HUDEP-2 (cell line): Measurements from ENCODE around the gene COPE.

Experiments
- DNase-seq, 76 experiments: peaks; one replicate each; lab custom pipeline; 2025; ENCODE audit not compliant: unreplicated experiment in 76 of 76; lab: John Stamatoyannopoulos, UW

COPE gene

DNA sequence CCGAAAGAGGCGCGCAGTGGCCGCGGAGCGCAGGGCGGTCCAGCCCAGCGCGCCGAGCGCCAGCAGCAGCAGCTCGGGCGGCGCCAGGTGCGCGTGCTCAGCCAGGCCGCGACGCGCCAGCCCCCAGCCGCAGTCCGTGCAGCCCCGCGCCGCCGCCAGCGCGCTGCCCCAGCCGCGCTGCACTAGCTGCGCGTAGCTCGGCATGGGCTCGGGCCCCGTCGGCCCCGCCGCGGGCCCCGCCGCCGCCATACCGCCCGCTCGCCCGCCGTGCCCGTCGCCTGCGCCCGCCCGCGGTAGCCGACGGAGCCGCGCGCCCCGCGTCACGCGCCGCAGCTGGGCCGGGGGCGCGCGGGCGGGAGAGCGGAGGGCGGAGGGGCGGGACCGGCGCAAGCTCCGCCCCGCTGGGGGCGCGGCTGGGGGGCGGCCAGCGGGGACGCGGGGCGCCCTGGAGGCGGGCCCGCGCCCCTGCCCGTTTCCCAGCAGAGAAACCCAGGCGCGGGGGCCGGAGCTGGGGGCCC, 23.3 kb downstream of the COPE start, which contains the start of gene CERS1:
Gene CERS1, minus strand, starts transcription at position 335 of the 518 bp plus-strand sequence. Its CDS starts 86 bp downstream, at position 249.
- DNase-seq, result no peak

DNA sequence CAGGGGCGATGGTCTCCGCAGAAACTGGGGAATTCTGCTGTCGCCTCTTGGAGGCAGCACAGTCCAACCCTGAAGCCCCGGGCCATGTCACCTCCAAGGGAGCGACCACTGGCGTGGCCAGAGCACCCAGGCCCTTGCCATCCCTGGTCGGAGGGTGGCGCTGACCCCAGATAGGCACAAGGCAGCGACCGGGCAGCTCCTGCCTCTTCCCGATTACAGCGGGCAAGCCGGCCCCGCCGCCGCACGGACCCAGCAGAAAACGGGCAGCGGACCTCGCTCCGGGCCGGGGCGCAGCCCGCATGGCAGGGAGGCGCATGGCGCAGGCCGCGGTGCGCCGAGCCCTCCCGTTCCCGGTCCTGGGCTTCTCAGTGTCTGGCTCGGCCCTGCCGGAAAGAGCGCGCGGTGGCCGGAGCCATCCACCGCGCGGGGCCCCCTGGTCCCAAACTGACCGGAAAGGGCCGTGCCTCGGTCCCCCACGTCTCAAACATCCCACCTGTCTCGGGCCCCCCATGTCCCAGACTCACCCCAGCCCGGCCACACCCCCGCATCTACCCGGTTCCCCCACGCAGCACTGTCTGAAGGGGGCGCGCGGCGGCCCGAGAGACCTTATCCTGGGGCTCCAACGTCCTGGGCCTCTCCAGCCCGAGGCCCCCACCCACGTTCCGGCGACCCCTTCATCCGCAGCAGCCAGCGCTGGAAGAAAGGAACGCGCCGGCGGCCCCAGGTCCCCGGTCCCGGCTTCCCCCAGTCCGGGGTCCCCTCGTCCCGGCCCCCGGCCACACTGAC, 24.0 kb downstream of the COPE start:
- peak in 51 of 76 experiments; percentile 10 to 67 (median 42) for DNase-seq

DNA sequence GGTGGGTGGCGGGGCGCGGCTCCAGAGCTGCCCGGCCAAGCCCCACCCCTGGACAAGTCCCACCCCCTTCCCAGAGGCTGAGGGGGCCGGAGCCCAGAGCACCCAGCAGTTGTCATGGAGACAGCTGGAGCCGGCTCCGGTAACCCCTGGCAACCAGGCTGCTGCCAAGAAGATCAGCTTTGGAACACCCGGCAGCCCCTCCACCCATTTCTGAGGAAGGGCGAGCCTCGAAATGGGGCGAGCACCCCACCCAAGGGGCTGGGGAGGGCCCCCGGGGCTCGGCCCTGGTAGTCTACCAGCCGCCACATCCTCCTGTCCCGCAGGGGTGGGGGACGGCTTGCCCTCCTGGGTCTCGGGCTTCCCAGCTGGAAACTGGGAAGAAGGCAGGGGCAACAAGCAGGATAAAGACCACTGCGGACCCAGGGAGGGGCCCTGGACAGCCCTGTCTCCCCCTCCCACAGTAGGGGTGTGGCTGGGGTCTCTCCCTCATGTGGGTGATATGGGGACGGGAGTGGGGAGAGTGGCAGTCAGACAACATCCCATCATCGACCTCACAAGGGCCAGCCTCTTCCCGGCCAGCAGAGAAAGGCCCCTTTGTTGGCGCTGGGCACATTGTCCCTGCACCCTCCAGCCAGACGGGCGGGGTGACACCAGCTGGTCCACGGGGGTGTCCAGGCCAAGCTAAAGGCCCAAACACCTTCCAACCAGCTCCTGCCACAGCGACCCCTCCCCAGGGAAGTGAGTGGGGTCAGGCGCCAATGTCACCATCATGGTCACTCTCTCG, 24.7 kb downstream of the COPE start:
- DNase-seq, result peak in 26 of 76 experiments; percentile 6 to 50 (median 21)

DNA sequence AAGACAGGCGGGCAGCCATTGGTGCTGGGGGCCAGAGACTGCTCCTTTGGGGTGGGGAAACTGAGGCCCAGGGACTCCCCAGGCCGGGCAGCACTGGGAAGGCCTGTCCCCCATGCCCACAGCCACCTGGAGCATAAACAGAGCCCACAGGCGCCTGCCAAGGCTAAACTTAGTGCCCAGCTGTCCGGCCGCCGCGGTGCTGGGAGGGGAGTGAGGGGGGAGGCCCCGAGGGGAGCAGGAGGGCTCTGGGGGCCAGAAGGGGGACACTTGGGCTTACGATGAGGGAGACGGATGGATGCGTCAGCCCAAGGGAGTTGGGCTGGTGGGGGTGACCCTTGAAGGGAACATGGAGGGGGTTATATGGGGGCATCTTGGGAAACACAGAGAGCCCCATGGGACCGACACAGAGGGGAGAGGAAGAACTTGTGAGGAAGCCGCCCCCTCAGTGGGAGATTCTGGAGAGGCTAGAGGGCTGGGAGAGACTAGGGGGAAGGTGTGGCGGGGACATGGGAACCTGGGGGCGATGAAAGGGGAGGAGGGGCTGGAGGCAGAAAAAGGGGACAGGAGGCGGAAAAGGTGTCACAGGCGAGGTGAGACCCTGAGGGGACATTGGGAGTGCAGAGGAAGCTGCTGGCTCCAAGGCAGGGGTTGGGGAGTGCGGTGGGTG, 25.5 kb downstream of the COPE start:
- no peak for DNase-seq

DNA sequence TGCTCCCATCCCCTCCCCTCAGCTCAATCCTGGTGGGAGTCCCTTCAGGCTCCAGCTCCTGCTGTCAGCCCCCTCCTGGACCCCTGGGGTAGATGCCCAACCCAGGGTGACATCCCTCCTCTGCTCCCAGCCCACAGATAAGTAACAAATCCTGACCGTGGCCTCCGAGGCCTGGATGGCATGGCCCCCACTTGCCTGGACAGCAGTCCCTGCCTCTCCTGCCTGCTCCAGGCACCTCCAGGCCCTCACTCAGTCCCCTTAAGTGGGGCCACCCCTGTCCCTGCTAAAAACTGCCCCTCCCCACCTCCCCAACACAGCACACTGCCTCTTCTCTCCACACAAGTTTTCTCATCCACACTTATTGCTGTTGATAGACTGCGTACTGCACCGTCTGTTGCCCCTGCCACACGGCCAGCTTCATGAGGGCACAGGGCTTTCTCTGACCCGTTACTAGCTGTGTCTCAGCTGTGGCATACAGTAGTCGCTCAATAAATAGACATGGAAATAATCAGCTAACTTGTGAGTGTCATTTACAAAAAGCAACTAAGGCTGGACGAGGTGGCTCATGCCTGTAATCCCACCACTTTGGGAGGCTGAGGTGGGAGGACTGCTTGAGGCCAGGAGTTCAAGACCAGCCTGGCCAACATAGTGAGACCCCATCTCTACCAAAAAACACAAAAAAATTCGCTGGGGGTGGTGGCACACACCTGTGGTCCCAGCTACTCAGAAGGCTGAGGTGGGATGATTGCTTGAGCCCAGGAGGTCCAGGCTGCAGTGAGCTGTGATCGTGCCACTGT, 29.0 kb downstream of the COPE start:
- no peak for DNase-seq

DNA sequence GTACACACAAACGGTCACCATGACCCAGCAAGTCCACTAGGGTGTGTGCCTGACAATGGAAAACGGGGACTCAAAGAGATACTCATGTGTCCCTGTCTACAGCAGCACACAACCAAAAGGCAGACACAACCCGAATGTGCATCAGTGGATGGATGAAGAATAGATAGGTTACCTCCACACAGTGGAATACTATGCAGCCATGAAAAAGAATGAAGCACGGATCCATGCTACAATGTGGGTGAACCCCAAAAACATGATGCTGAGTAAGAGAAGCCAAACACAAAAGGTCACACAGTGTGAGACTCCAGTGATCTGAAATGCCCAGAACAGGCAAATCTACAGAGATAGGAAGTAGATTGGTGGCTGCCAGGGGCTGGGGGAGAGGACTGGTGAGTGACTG, 32.2 kb downstream of the COPE start:
- DNase-seq, result no peak

DNA sequence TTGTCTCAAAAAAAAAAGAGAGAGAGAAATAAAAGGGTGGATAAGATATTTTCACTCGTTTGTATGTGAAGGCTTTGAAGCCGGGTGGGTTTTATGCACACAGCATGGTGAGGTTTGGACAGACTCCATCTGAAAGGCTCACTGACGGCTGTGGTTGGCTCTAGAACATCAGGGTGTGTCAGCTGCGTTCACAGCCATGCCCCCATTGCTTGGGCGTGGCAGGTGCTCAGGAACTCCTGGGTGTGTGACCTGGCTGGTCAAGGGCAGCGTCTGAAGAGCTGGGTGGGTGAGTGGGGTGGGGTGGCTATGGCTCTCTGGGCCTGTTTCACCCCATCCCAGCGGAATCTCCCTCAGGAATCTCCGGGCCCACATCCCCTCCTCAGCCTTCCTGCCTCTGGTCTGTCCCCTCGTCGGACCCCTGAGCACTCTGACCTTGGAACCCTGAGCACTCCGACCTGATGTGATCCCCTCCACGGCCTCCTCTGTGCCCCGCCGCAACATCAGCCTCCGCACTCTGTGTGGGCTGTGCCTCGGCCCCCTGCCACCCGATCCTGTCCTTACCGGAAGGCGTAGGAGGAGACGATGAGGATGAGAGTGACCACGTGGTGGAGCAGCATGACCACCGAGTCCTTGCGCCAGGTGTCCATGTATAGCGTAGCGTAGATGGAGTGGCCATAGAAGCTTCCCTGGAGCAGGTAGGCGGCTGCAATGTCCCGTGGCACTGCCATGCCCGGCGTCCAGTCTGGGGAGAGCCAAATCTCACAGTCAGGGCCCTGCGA, 35.5 kb downstream of the COPE start:
- peak in 51 of 76 experiments; percentile 12 to 66 (median 41) for DNase-seq

DNA sequence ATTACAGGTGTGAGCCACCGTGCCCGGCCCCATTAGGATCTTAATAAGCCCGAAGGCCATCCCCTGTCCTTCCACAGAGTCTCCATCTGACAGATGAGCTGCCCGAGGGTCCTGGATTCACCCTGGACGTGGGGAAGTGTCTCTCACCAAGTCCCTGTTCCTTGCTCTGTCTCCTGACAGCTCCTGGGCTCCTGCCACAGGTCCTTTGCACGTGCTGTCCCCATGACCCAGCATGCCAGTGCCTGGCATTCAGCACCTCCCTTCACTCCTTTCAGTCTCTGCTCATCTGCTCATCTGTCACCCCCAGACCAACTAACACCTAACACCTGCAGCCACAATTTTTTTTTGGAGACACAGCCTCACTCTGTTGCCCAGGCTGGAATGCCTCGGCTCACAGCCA, 37.7 kb downstream of the COPE start:
- no peak for DNase-seq

DNA sequence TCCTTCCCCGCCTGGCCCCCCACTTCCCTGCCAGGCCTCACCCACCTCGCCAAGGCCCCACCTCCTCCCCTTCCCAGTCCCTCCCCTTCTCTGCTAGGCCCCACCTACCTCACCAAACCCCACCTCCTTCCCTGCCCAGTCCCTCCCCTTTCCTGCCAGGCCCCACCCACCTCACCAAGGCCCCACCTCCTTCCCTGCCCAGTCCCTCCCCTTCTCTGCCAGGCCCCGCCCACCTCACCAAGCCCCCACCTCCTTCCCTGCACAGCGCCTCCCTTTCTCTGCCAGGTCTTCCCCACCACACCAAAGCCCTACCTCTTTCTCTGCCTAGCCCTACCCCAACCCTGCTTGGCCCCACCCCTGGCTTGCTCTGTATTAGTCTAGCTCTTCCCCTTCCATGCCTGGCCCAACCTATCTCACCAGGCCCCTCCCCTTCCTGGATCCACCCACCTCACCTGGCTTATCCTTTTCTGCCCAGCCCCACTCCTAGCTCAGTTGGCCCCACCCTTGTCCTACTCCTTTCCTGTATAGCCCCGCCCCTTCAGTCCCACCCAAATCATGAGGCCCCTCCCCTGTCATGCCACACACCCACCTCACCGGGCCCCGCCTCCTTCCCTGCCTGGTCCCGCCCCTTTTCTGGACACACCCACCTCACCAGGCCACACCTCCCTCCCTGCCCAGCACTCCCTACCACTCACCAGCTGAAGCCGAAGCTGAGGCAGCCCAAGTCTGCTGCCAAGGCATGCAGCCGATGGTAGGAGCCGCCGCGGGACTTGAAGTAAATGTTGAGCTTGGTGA, 39.4 kb downstream of the COPE start:
- peak in 69 of 76 experiments; percentile 32 to 90 (median 74) for DNase-seq

DNA sequence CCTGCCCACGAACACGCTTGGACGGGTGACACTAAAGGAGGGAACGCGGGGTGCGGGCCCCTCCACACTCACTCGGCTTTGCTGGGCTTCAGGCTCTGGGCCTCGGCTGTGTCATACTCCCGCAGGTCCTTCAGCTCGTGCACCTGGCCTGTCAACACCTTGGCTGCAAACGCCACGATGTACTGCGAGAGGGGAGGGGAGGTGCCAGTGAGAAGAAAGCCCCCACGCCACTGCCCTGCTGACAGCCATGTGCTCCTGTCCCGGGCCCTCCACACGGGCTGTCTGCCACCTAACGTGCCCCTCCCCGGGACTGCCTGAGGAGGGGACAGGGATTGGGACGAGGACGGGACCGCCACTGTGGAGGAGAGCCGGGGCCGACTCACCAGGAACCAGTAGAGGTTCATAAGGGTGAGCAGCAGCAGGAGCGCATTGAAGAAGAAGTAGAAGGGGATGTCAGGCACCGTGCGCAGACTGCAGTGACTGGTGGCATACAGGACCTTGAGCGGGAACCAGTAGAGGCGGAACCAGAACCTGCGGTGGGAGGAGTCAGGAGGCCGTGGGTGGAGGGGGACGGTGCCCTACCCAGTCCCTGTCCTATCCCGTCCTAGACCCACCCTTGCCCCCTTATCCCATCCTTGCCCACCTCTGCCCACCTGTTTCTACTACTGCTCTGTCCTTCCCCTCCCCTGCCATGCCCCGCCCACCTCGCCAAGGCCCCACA, 40.2 kb downstream of the COPE start:
- peak in 1 of 76 experiments; percentile 12 for DNase-seq

DNA sequence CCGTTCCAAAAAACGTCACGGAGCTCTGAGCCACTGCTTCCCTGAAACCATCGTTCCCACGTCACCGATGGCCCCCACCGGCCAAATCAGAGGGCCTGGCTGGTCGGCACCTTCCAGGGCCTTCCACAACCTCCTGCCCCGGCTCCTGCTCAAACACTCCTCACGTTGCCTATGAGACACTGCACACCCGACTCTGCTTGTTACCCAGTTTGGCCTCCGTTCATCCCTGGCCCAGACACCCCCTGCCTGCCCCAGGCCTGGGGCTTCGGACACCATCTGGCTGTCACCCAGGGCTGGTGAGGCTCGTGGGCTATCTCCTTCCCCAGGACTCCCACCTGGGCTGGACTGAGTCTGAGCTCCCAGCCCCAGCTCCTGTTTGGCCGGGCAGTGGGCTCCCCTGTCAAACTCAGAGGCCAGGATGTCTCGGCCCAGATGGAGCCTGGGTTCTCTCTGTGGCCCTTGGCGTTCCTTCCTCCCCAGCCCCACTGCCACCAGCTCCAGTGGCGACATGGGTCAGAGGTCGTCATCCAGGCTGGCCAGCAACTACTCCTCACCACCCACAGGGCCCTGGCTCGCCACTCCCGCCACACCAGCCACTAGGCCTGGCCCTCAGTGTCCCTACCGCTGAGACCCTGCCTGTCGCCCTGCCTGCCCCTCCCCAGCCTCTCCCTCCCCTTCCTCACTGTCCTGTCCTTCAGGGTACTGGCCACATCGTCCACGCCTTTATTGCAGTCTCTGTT, 41.0 kb downstream of the COPE start:
- no peak for DNase-seq

DNA sequence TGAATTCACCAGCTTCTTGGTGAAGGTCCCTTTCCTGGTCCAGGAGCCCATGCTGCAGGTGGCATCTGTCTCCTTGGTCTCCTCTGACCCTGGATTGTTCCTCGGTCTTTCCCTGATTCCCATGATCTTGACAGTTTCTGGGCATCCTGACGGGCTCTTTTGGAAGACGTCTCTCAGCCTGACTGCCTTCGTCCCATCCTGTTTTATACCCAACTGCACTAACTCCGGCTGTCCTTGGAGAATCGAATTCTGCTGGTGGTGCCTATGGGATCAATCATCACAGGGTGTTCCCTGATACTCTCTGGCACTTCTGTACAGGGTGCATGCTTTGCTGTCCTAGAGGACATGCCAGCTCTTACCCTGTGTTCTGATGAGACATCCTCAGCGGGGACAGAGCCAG, 42.3 kb downstream of the COPE start:
- no peak for DNase-seq

DNA sequence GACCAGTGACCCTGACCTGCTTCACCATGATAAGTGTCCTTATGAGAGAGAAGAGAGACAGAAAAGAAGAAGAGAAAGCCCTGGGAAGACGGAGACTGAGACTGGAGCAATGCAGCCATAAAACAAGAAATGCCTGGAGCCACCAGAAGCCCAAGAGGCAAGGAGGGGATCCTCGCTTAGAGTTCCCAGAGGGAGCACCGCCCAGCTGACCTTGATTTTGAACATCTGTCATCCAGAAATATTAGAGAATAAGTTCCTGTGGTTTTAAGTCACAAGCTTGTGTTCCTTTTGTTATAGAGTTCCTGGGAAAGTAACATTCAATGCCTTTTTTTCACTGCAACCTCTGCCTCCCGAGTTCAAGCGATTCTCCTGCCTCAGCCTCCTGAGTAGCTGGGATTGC, 43.5 kb downstream of the COPE start:
- no peak for DNase-seq

DNA sequence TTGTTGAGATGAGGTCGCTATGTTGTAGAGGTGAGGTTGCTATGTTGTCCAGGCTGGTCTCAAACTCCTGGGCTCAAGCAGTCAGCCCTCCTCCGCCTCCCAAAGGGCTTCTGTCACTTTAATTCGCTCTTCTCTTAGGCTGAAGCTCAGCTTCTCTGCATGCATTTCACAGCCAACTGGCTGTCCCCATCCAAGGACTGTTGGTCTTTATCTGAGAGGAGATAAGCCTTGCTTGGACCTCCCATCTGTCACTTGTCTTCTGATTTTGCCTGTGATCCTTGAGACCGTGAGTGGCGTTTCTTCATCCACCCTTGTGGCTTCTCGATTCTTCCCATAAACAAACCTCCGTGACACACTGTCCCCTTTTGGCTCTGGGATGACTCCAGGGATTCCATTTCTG, 47.6 kb downstream of the COPE start:
- peak in 56 of 76 experiments; percentile 22 to 76 (median 46) for DNase-seq

DNA sequence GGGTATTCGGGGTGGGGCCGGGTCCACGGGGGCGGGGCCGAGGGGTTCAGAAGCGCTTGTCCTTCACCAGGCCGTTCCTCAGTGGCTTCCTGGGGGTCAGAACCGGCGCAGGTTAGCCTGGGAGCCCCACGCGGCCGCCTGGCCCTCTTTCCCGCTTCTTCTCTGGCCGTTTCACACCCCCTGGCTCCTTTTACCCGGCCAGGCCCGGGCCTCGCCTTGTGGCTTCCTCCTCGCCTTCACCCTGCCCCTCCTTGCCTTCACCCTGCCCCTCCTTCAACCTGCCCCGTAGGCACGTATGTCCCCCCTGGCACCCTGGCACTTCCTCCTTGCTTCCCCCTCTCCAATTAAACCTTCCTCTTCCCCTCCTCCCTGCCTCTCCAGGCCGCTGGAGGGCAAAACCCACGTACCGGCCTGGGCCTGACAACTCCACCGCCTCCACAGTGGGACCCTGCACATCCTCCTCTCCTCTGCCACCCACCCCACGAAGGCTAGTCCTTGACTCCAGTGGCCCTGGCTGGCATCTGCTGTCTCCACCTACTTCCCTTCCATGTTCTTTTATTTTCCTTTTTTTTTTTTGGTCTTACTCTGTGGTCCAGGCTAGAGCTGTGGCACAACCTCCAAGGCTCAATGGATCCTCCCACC, 48.5 kb downstream of the COPE start:
- no peak for DNase-seq

DNA sequence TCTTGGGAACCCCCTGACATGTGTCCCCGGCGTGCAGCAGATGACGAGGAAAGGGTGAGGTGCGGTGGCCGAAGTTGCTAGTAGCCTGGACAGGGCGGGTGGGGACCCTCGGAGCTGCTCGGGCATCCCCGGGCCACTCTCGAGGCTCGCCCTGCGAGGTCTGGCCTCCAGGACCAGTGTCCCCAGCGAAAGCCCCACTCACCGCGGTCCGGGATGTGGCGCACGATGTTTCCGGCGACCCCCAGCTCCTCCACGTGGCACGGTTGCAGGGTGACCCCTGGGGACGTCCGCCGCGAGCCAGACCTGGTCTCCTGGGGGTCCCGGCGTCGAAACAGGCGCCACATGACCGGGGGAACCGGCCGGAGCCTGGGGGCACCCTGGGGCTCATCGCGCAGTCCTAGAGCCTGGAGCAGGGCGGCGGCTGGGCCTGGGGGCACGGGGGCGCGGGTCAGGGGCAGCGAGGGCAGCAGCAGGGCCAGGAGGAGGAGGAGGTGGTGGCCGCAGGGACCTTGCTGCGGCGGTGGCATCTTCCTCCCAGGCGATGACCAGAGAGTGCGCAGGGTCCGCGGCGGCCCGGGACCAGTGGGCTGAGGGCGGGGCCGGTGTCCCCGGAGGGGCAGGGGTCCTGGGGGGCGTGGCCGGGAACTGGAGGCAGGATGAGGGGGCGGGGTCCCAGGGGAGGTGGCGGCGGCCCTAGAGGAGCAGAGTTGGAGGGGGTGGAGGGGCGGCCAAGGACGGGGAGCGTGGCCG, 49.2 kb downstream of the COPE start:
- no peak for DNase-seq
